ENCODE results near the gene PNMA1. TPM values are rescaled to one million over a fixed set of nuclear protein-coding genes. Genes with fewer than 3 reads are reported as not detected.

PNMA1 gene
- total and polyA plus RNA-seq, 2 of the 13 experiments (the other 11 are each of a cell fraction or from before 2014, with no cell fraction given), result 7.0 to 8.3 TPM

DNA sequence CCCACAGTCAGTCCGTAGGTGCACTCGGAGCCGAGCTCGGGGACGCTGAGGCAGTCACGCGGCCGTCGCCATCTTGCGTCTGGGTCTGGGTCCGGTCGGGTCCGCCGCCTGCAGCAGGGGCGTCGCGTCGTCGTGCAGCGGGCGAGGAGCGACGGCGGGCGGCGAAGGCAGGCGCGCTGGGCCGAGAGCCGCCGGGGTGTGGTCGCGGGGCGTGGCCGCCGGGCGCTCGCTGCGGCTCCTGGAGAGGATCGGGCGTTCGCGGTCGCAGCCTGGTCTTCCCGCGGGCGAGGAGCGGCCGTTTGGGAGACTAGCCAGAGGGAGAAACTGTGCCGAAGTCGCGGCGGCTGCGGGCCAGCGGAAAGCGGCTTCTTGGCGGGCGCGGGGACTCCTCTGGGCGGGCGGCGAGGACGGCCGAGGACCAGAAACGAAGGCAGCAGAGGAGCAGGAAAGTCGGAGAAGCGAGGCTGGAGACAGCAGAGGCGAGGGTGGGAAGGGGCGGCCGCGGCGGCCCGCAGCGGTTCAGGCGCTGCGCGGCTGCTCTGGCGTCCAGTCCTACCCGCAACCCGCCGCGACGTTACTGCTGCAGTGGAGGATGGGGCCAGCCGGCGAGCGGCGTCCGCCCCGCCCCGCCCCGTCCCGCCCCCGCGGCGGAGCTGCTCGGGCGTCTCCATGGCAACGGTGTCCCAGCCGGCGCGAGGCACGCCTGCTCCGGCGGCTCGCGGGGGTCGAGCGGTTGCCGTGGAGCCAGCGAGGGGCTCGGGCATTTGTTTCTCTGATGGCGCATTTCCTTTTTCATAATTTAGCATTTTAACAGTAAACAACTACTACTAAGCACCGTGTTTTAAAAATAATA, at the start of gene PNMA1 (continued):
- TF ChIP-seq FOSL2 (CRISPR knock-in tag; IDR thresholded peaks at IDR 0.05) (no peak; the same call in 1 of the 2 replicates), PRMT3 (CRISPR knock-in tag; IDR thresholded peaks at IDR 0.05; ENCODE audit: borderline replicate concordance, low read depth) (0 out of 2 replicates have a peak, but pooled peaks have one; percentile 66), TGIF2 (CRISPR knock-in tag; IDR thresholded peaks at IDR 0.05) (0 out of 2 replicates have a peak, but pooled peaks have one; percentile 36), SOX13 (IDR thresholded peaks at IDR 0.05) (no peak), SOX13 (CRISPR knock-in tag; conservative IDR thresholded peaks at IDR 0.05 in 1 of 2, IDR thresholded peaks at IDR 0.05 in 1 of 2) (peak in 1 of 2 experiments; percentile 24; a peak in 1 of 4 replicates), PCBP2 (optimal IDR thresholded peaks at IDR 0.05; ENCODE audit: low read depth, low read length, poor library complexity, severe bottlenecking) (no peak), MTF2 (CRISPR knock-in tag; IDR thresholded peaks at IDR 0.05; ENCODE audit: borderline replicate concordance) (no peak), NFYB (CRISPR knock-in tag; IDR thresholded peaks at IDR 0.05) (no peak), SAP130 (CRISPR knock-in tag; IDR thresholded peaks at IDR 0.05; ENCODE audit: low read depth) (peak; percentile 61), ZNF335 (CRISPR knock-in tag; IDR thresholded peaks at IDR 0.05) (no peak), ZNF260 (CRISPR knock-in tag; IDR thresholded peaks at IDR 0.05; ENCODE audit: borderline replicate concordance, low read depth) (no peak), U2AF2 (IDR thresholded peaks at IDR 0.05; ENCODE audit: low read depth, low read length) (no peak), ZNF343 (CRISPR knock-in tag; IDR thresholded peaks at IDR 0.05) (peak; percentile 66; the same call in 1 of the 2 replicates), MYNN (CRISPR knock-in tag; IDR thresholded peaks at IDR 0.05; ENCODE audit: low read depth) (no peak), PHF20 (CRISPR knock-in tag; IDR thresholded peaks at IDR 0.05) (0 out of 2 replicates have a peak, but pooled peaks have one; percentile 34), DNMT1 (CRISPR knock-in tag; IDR thresholded peaks at IDR 0.05) (no peak), ZNF777 (CRISPR knock-in tag; IDR thresholded peaks at IDR 0.05) (peak; percentile 94)
- TF ChIP-seq, protein P1, sequence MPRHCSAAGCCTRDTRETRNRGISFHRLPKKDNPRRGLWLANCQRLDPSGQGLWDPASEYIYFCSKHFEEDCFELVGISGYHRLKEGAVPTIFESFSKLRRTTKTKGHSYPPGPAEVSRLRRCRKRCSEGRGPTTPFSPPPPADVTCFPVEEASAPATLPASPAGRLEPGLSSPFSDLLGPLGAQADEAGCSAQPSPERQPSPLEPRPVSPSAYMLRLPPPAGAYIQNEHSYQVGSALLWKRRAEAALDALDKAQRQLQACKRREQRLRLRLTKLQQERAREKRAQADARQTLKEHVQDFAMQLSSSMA (CRISPR knock-in tag; IDR thresholded peaks at IDR 0.05), result peak; percentile 41; the same call in 1 of the 2 replicates
- TF ChIP-seq, protein P2, sequence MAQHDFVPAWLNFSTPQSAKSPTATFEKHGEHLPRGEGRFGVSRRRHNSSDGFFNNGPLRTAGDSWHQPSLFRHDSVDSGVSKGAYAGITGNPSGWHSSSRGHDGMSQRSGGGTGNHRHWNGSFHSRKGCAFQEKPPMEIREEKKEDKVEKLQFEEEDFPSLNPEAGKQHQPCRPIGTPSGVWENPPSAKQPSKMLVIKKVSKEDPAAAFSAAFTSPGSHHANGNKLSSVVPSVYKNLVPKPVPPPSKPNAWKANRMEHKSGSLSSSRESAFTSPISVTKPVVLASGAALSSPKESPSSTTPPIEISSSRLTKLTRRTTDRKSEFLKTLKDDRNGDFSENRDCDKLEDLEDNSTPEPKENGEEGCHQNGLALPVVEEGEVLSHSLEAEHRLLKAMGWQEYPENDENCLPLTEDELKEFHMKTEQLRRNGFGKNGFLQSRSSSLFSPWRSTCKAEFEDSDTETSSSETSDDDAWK (CRISPR knock-in tag; IDR thresholded peaks at IDR 0.05), result no peak
- TF ChIP-seq, protein P3, sequence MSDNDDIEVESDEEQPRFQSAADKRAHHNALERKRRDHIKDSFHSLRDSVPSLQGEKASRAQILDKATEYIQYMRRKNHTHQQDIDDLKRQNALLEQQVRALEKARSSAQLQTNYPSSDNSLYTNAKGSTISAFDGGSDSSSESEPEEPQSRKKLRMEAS (IDR thresholded peaks at IDR 0.05), result peak; percentile 90
- TF ChIP-seq, protein P4, sequence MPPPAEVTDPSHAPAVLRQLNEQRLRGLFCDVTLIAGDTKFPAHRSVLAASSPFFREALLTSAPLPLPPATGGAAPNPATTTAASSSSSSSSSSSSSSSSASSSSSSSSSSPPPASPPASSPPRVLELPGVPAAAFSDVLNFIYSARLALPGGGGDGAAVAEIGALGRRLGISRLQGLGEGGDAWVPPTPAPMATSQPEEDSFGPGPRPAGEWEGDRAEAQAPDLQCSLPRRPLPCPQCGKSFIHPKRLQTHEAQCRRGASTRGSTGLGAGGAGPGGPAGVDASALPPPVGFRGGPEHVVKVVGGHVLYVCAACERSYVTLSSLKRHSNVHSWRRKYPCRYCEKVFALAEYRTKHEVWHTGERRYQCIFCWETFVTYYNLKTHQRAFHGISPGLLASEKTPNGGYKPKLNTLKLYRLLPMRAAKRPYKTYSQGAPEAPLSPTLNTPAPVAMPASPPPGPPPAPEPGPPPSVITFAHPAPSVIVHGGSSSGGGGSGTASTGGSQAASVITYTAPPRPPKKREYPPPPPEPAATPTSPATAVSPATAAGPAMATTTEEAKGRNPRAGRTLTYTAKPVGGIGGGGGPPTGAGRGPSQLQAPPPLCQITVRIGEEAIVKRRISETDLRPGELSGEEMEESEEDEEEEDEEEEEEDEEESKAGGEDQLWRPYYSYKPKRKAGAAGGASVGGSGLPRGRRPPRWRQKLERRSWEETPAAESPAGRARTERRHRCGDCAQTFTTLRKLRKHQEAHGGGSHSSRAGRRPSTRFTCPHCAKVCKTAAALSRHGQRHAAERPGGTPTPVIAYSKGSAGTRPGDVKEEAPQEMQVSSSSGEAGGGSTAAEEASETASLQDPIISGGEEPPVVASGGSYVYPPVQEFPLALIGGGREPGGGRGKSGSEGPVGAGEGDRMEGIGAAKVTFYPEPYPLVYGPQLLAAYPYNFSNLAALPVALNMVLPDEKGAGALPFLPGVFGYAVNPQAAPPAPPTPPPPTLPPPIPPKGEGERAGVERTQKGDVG (CRISPR knock-in tag; IDR thresholded peaks at IDR 0.05; ENCODE audit: borderline replicate concordance), result no peak
- TF ChIP-seq, protein P5, sequence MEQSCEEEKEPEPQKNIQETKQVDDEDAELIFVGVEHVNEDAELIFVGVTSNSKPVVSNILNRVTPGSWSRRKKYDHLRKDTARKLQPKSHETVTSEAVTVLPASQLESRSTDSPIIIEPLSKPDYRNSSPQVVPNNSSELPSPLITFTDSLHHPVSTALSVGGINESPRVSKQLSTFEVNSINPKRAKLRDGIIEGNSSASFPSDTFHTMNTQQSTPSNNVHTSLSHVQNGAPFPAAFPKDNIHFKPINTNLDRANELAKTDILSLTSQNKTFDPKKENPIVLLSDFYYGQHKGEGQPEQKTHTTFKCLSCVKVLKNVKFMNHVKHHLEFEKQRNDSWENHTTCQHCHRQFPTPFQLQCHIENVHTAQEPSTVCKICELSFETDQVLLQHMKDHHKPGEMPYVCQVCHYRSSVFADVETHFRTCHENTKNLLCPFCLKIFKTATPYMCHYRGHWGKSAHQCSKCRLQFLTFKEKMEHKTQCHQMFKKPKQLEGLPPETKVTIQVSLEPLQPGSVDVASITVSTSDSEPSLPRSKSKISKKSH (CRISPR knock-in tag; IDR thresholded peaks at IDR 0.05; ENCODE audit: borderline replicate concordance), result no peak

Measured in HepG2 (cell line).